HepG2 (cell line): ENCODE results near the gene PLK5. TPM values are rescaled to one million over a fixed set of nuclear protein-coding genes. Genes with fewer than 3 reads are reported as not detected.

Experiments
- FOXM1 ChIP-seq: sonication (generic); formaldehyde crosslinking; IDR thresholded peaks from 2 replicates; pipeline ENCODE4 v1.5.0; 2020; ENCODE audit warnings: missing genetic modification reagents
- HES4 ChIP-seq: sonication (generic); formaldehyde crosslinking; IDR thresholded peaks from 2 replicates; pipeline ENCODE4 v1.9.0; 2021; ENCODE audit warnings: mild to moderate bottlenecking, missing genetic modification reagents, borderline replicate concordance
- JUND ChIP-seq: sonication (generic); formaldehyde crosslinking; IDR thresholded peaks from 2 replicates; pipeline ENCODE4 v1.8.0; 2022; ENCODE audit warnings: mild to moderate bottlenecking, missing genetic modification reagents
- MZF1 ChIP-seq: sonication (generic); formaldehyde crosslinking; IDR thresholded peaks from 2 replicates; pipeline ENCODE4 v1.8.1; 2023; ENCODE audit warnings: mild to moderate bottlenecking, missing genetic modification reagents, borderline replicate concordance
- NR2F1 ChIP-seq, 2 experiments: fragments of 450-650 bp in 1 of 2; formaldehyde crosslinking in 1 of 2; IDR thresholded peaks; 2 replicates each; pipeline versions ENCODE4 v1.5.0 to v1.6.1; 2016 to 2020; ENCODE audit warnings: mild to moderate bottlenecking in 1 of 2, missing compliant biosample characterization in 1 of 2, missing genetic modification reagents in 1 of 2, moderate library complexity in 1 of 2
- POLR2G ChIP-seq: fragments of 200-400 bp; formaldehyde crosslinking; IDR thresholded peaks from 2 replicates; pipeline ENCODE4 v1.6.1; 2018; ENCODE audit warnings: mild to moderate bottlenecking, low read depth, low read length, moderate library complexity
- SALL2 ChIP-seq: sonication (generic); formaldehyde crosslinking; IDR thresholded peaks from 2 replicates; pipeline ENCODE4 v1.8.1; 2023; ENCODE audit warnings: mild to moderate bottlenecking, missing genetic modification reagents, inconsistent platforms
- SP1 ChIP-seq, 2 experiments: fragments of 450-650 bp in 1 of 2; sonication (generic) in 1 of 2; formaldehyde crosslinking in 1 of 2; IDR thresholded peaks; 2 replicates each; pipeline versions ENCODE4 v1.4.0 to v1.6.1; 2016 to 2020; ENCODE audit warnings: missing genetic modification reagents in 1 of 2
- ZNF180 ChIP-seq: sonication (generic); formaldehyde crosslinking; IDR thresholded peaks from 2 replicates; pipeline ENCODE4 v1.4.0; 2020; ENCODE audit warnings: low read depth, missing genetic modification reagents, borderline replicate concordance
- ZNF670 ChIP-seq: sonication (generic); formaldehyde crosslinking; IDR thresholded peaks from 2 replicates; pipeline ENCODE4 v1.8.0; 2022; ENCODE audit warnings: mild to moderate bottlenecking, missing genetic modification reagents, borderline replicate concordance
- ZSCAN29 ChIP-seq: sonication (generic); formaldehyde crosslinking; conservative IDR thresholded peaks from 2 replicates; pipeline ENCODE4 v1.4.0; 2020; ENCODE audit warnings: mild to moderate bottlenecking, missing genetic modification reagents
- polyA plus RNA-seq, 8 experiments: library from polyadenylated mRNA; depleted of rRNA in 3 of 8; stranded (reverse) in 7 of 8; unstranded in 1 of 8; fragments of >200 nt; fragmentation: Illumina TruSeq in 4 of 8; extraction: Trizol in 4 of 8; gene quantifications; 2 replicates each; pipeline versions ENCODE4 v1.2.1 to v1.2.3, GENCODE V29; 2011 to 2016; ENCODE audit warnings: low read depth in 4 of 8, missing spikeins in 1 of 8, mixed read lengths in 1 of 8; ENCODE audit not compliant: insufficient read depth in 1 of 8
- total RNA-seq, 5 experiments: library from RNA; depleted of rRNA; stranded (reverse); fragments of >200 nt; fragmentation: Illumina TruSeq; extraction: Trizol; gene quantifications; 2 replicates each; pipeline ENCODE4 v1.2.3, GENCODE V29; 2016; ENCODE audit warnings: low read depth in 1 of 5
- TF ChIP-seq, protein P1 (sequence below): sonication (generic); formaldehyde crosslinking; IDR thresholded peaks from 2 replicates; pipeline ENCODE4 v1.5.1; 2020; ENCODE audit warnings: mild to moderate bottlenecking, missing genetic modification reagents, moderate library complexity
- TF ChIP-seq, protein P2 (sequence below): sonication (generic); formaldehyde crosslinking; conservative IDR thresholded peaks from 2 replicates; pipeline ENCODE4 v1.4.0; 2020; ENCODE audit warnings: missing genetic modification reagents
- TF ChIP-seq, protein P3 (sequence below): sonication (generic); formaldehyde crosslinking; IDR thresholded peaks from 2 replicates; pipeline ENCODE4 v1.4.0; 2020; ENCODE audit warnings: mild to moderate bottlenecking, missing genetic modification reagents
- TF ChIP-seq, protein P4 (sequence below): sonication (generic); formaldehyde crosslinking; IDR thresholded peaks from 2 replicates; pipeline ENCODE4 v1.8.0; 2022; ENCODE audit warnings: mild to moderate bottlenecking, missing genetic modification reagents, moderate library complexity
- TF ChIP-seq, protein P5 (sequence below): sonication (generic); formaldehyde crosslinking; IDR thresholded peaks from 2 replicates; pipeline ENCODE4 v1.5.0; 2020; ENCODE audit warnings: missing genetic modification reagents

The PLK5 gene
- total and polyA plus RNA-seq, 2 of the 13 experiments (the other 11 are each of a cell fraction or from before 2014, with no cell fraction given) = not detected

DNA sequence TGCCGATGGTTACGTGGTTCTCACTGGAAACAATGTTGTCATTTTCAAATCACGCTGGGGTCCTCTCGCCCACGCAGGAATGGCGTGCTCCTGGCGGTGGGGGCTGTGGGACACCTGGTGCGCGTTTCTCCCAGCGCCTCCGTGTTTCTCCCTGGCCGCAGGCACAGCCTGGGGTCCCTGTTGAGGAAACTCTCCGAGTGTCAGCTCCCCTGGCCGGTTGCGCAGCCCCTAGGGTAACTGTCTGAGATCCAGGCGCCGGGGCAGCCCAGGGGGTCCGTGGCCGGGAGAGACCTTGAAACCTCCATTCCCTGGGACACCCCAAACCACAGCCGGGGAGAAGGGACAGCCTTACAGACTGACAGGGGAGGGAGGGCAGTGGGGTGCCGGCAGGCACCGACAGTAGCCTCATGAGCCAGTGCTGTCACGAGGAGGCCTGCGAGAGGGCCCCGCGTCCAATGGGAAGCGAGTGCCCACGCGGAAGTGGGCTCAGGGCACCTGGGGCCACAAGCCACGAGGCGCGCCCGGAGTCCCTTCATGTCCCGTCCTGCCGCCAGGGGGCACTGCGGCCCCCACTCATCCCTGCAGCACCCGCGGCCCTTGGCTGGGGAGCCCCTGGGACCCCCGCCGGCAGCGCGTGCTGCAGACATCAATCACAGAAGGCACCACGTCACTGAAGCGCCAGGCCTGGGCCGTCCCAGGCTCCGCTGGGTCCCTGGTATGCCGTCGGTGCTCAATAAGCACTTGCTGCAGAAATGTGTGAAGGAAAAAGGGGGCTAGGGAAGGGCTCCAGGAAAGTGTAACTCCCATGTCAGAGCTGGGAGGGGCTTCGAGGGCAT is 20.6 kb upstream of the PLK5 start (continued):
- TF ChIP-seq, protein P1, sequence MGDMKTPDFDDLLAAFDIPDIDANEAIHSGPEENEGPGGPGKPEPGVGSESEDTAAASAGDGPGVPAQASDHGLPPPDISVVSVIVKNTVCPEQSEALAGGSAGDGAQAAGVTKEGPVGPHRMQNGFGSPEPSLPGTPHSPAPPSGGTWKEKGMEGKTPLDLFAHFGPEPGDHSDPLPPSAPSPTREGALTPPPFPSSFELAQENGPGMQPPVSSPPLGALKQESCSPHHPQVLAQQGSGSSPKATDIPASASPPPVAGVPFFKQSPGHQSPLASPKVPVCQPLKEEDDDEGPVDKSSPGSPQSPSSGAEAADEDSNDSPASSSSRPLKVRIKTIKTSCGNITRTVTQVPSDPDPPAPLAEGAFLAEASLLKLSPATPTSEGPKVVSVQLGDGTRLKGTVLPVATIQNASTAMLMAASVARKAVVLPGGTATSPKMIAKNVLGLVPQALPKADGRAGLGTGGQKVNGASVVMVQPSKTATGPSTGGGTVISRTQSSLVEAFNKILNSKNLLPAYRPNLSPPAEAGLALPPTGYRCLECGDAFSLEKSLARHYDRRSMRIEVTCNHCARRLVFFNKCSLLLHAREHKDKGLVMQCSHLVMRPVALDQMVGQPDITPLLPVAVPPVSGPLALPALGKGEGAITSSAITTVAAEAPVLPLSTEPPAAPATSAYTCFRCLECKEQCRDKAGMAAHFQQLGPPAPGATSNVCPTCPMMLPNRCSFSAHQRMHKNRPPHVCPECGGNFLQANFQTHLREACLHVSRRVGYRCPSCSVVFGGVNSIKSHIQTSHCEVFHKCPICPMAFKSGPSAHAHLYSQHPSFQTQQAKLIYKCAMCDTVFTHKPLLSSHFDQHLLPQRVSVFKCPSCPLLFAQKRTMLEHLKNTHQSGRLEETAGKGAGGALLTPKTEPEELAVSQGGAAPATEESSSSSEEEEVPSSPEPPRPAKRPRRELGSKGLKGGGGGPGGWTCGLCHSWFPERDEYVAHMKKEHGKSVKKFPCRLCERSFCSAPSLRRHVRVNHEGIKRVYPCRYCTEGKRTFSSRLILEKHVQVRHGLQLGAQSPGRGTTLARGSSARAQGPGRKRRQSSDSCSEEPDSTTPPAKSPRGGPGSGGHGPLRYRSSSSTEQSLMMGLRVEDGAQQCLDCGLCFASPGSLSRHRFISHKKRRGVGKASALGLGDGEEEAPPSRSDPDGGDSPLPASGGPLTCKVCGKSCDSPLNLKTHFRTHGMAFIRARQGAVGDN (CRISPR knock-in tag) = peak; percentile 86
- no peak for TF ChIP-seq FOXM1
- TF ChIP-seq, protein P2, sequence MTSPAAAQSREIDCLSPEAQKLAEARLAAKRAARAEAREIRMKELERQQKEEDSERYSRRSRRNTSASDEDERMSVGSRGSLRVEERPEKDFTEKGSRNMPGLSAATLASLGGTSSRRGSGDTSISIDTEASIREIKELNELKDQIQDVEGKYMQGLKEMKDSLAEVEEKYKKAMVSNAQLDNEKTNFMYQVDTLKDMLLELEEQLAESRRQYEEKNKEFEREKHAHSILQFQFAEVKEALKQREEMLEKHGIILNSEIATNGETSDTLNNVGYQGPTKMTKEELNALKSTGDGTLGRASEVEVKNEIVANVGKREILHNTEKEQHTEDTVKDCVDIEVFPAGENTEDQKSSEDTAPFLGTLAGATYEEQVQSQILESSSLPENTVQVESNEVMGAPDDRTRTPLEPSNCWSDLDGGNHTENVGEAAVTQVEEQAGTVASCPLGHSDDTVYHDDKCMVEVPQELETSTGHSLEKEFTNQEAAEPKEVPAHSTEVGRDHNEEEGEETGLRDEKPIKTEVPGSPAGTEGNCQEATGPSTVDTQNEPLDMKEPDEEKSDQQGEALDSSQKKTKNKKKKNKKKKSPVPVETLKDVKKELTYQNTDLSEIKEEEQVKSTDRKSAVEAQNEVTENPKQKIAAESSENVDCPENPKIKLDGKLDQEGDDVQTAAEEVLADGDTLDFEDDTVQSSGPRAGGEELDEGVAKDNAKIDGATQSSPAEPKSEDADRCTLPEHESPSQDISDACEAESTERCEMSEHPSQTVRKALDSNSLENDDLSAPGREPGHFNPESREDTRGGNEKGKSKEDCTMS = no peak
- TF ChIP-seq HES4 (CRISPR knock-in tag) = no peak; the same call in 1 of the 2 replicates
- no peak for TF ChIP-seq POLR2G
- no peak for TF ChIP-seq ZSCAN29 (CRISPR knock-in tag)
- TF ChIP-seq SALL2 (CRISPR knock-in tag) = 0 out of 2 replicates have a peak, but pooled peaks have one; percentile 30
- no peak for TF ChIP-seq JUND
- no peak for TF ChIP-seq SP1 (IDR thresholded peaks at IDR 0.05)
- no peak for TF ChIP-seq SP1 (CRISPR knock-in tag; IDR thresholded peaks at IDR 0.05)
- TF ChIP-seq NR2F1 (CRISPR knock-in tag; IDR thresholded peaks at IDR 0.05) = no peak
- TF ChIP-seq, protein P3, sequence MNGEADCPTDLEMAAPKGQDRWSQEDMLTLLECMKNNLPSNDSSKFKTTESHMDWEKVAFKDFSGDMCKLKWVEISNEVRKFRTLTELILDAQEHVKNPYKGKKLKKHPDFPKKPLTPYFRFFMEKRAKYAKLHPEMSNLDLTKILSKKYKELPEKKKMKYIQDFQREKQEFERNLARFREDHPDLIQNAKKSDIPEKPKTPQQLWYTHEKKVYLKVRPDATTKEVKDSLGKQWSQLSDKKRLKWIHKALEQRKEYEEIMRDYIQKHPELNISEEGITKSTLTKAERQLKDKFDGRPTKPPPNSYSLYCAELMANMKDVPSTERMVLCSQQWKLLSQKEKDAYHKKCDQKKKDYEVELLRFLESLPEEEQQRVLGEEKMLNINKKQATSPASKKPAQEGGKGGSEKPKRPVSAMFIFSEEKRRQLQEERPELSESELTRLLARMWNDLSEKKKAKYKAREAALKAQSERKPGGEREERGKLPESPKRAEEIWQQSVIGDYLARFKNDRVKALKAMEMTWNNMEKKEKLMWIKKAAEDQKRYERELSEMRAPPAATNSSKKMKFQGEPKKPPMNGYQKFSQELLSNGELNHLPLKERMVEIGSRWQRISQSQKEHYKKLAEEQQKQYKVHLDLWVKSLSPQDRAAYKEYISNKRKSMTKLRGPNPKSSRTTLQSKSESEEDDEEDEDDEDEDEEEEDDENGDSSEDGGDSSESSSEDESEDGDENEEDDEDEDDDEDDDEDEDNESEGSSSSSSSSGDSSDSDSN = no peak
- no peak for TF ChIP-seq ZNF180 (CRISPR knock-in tag)
- TF ChIP-seq ZNF670 = no peak
- no peak for TF ChIP-seq MZF1
- TF ChIP-seq, protein P4, sequence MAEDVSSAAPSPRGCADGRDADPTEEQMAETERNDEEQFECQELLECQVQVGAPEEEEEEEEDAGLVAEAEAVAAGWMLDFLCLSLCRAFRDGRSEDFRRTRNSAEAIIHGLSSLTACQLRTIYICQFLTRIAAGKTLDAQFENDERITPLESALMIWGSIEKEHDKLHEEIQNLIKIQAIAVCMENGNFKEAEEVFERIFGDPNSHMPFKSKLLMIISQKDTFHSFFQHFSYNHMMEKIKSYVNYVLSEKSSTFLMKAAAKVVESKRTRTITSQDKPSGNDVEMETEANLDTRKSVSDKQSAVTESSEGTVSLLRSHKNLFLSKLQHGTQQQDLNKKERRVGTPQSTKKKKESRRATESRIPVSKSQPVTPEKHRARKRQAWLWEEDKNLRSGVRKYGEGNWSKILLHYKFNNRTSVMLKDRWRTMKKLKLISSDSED (CRISPR knock-in tag) = no peak
- TF ChIP-seq, protein P5, sequence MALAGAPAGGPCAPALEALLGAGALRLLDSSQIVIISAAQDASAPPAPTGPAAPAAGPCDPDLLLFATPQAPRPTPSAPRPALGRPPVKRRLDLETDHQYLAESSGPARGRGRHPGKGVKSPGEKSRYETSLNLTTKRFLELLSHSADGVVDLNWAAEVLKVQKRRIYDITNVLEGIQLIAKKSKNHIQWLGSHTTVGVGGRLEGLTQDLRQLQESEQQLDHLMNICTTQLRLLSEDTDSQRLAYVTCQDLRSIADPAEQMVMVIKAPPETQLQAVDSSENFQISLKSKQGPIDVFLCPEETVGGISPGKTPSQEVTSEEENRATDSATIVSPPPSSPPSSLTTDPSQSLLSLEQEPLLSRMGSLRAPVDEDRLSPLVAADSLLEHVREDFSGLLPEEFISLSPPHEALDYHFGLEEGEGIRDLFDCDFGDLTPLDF (CRISPR knock-in tag) = no peak
